ENCODE results near the gene HGFAC. TPM values are rescaled to one million over a fixed set of nuclear protein-coding genes. Genes with fewer than 3 reads are reported as not detected.

Gene HGFAC
- total and polyA plus RNA-seq, 7 donors = 0.22 to 0.55 (median 0.36) TPM; not detected in 2

Other genes with a start within 250 kb of the HGFAC start
- gene MSANTD1, start 192.8 kb upstream of the HGFAC start, total RNA-seq = 1 to 10 TPM in 2 of 4 donors, under 1 TPM in 2; 0.16 to 1.2 (median 0.73) TPM
- gene MSANTD1, start 192.8 kb upstream of the HGFAC start, polyA plus RNA-seq = under 1 TPM in 2 of 3 donors, not detected in 1; under 0.01 to 0.44 TPM
- gene RGS12, start 148.9 kb upstream of the HGFAC start, total RNA-seq = 10 to 100 TPM; 15.7 to 21.6 (median 17.8) TPM
- gene RGS12, start 148.9 kb upstream of the HGFAC start, polyA plus RNA-seq = 10 to 100 TPM in 1 of 3 donors, 1 to 10 TPM in 2; 3.0 to 14.6 (median 6.7) TPM
- 1 to 10 TPM in 1 of 4 donors, not detected in 3; 1.9 TPM for gene DOK7, start 21.3 kb downstream of the HGFAC start, total RNA-seq
- 1 to 10 TPM in 1 of 3 donors, under 1 TPM in 1, not detected in 1; 0.85 to 1.2 TPM for gene DOK7, start 21.3 kb downstream of the HGFAC start, polyA plus RNA-seq
- 100 to 1,000 TPM in 2 of 4 donors, 10 to 100 TPM in 2; 85.3 to 127 (median 99.6) TPM for gene LRPAP1, start 90.5 kb downstream of the HGFAC start, total RNA-seq
- gene LRPAP1, start 90.5 kb downstream of the HGFAC start, polyA plus RNA-seq = 100 to 1,000 TPM in 1 of 3 donors, 10 to 100 TPM in 2; 25.2 to 123 (median 44.2) TPM

Measured in sigmoid colon (tissue), 7 donors.